CD4-positive, alpha-beta T cell treated with Interleukin-15 for 4 hours (primary cell): Measurements from ENCODE around the gene CPED1.
"Not testable (repeated sequence)": the region's sequence is repeated elsewhere in the genome, so short reads cannot be mapped to it uniquely, and the experiment has no call there.

Experiments
- DNase-seq: peaks from one replicate; pipeline ENCODE4 v3.0.0-alpha.2; 2020; ENCODE audit warnings: low spot score

Gene CPED1

DNA sequence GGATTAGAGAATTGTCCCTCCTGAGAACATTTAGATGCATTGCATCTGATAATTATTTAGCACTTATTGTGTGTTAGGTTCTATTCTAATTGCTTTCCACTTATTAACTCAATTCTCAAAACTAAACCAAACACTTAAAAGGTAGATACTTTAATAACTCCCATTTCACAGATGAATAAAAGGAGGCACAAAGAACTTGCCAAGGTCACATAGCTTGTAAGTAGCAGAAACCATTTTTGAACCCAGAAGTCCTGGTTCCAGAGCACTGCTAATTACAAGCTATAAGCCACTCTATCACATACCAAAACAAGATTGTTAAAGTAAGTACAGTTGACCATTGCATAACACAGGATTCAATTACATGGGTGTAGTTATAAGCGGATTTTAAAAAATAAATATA lies 164.9 kb downstream of the CPED1 start:
- DNase-seq, result no peak

DNA sequence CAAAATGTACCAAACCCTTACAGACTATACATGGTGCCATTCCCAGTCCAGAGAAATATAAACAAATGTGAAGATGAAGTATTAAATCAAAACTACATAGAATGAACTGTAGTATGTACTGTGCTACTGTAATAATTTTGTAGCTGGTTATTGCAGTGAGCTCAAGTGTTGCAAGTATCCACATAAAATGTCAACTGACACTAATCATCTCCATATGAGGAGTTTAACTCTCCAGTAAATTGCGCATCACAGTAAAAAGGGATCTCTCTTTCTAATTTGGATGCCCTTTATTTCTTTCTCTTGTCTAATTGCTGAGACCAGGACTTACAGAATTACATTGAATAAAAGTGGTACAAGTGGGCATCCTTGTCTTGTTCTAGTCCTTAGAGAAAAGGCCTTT lies 165.5 kb downstream of the CPED1 start:
- no peak for DNase-seq

DNA sequence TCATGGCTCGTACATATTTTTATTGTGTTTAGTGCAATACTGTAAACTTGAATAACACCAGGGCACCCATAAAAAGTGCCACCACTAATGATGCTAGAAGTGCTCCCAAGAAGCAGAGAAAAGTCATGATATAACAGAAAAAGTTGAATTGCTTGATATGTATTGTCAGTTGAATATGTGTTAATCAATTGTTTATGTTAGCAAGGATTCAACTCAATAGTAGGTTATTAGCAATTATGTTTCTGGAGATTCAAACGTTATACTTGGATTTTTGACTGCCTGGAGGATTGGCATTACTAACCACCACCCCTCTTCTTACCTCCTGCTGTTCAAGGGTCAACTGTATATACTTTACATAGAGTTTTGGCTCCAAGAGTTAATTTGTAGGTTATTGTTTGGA lies 168.3 kb downstream of the CPED1 start:
- DNase-seq, result no peak

DNA sequence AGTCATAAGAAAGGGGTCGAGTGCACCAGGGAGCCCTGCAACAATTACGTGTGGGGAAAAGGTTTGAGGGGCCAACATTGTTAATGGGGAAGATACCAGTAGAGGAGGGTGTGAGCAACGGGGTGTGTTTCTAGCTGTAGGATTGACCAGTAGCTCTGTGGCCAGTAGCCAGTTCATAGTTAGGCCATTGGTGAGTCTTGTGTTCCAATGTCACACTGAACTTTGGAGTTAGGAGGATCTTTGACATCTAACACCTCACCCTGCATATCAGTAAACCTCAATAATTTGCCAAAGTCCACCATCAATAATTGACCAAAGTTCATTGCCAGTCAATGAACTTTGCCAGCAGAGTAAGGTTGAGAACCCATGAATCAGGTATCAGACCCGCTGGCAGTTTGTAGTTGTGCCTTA lies 168.8 kb downstream of the CPED1 start:
- DNase-seq, result no peak

DNA sequence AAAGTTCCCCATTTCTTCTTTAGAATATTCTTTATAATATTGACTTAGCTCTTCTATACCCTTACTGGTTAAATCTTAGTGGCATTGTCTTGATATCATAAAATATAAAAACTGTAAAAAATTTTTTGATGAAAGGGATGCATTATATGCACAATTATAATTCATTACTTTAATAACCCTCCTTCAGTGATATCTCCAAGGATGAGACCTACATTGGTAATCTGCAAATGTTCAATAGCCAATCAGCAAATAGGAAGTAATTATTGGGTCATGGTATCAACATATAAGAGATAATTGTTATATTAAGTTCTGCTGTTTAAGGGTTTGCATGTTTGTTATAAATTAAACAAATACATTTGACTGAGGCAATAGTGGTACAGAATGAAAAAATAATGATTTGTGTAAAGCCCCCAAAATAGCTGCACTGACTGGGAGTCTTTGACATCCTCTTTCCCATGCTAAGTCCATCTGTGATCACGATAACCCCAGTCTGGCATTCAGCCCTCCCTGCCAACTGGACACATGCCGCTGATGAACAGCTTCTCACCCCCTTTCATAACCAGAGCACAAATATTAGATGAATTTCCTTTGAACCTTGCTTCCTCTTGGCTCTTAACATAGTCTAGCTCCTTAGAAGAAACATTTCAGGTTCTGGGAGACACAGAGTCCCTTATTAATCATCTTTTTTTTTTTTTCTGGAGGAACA lies 169.5 kb downstream of the CPED1 start:
- no peak for DNase-seq

DNA sequence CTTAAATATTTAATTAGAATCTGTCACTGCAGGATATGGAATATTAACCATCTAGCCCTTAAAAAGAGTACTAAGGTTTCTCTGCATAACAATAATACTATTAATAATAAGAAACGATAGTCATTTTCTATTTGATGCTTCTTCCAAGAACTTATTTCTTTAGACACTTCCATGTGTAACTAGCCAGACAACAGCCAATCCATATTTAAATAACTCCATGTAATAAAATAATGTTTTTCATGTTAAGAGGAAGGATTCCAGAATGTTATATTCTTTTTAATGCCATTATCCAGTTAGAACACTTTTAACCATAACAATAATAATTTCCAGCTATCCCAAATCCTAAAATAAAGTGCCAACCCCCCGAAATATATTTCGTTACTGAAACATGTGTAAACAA lies 170.2 kb downstream of the CPED1 start:
- no peak for DNase-seq

DNA sequence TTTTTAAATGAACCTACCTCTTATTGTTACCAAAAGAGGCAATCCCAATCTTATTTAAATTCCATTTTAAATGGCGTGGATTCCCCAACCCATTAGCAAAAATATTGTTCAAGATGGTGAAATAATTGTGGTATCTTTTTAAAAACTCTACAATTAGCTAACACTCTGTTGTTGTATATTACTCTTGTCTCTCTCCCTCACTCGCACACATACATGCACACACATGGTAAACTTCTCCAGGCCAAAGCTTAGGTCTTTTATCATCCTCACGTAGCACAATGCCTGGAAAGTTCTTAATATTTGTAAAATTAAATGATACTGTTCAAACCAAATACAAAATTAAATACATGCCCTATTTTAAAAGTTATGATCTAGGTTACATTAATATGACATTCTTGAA lies 171.0 kb downstream of the CPED1 start:
- DNase-seq, result no peak

DNA sequence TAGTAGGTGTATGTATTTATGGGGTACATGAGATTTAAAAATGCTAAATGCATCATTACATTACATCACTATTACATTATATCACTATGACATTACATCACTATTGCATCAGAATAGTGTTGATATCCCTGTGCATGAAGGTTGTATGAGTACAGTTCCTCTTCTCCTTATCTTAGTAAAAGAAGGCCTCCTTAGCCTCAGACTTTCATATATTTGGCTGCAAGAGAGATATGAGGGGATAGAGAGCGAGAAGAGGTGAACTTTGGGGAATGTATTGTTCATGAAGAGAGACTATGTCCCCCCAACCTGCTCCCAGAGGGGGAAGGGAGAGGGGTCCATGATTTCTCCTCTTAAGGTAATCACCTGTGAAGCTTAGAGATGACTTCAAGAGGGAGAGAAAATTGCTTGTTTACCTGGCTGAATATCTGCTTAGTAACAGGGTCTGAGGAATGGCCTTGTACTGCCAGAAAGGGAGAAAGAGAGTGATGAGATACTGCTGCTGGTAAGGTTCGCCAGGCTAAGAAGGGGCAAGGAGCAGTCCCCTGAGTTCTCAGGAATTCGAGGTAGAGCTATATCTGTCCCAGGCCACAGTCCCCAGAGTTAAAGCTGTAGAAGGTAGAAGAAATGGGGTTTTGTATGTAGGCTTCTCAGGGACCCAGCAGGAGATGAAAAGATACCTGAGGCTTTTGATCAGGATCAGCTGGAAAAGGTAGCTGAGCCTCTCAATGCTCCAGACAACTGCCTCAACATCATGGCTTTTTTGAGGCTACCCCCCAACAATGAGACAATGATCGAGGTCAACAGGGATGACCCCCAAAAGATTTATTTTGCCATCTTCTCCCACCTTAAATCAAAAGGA lies 171.9 kb downstream of the CPED1 start:
- DNase-seq, result no peak

DNA sequence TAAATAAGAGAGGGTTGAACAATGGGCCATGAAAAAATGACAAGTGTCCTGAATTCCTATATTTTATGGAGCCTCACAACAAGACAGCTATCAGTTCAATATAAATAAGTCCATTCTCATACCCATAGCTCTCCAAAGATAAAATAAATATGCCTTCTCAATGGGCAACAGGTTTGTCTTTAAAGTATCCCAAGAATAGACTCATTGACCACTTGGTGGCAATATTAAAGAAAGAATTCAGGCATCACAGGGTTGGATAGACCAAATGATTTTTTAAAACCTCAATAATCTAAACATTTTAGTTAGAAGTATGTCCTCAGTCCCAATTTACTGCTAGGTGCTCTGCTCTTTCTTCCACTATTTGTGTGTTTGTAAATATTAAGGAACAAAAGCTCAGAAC lies 175.2 kb downstream of the CPED1 start:
- DNase-seq, result no peak

DNA sequence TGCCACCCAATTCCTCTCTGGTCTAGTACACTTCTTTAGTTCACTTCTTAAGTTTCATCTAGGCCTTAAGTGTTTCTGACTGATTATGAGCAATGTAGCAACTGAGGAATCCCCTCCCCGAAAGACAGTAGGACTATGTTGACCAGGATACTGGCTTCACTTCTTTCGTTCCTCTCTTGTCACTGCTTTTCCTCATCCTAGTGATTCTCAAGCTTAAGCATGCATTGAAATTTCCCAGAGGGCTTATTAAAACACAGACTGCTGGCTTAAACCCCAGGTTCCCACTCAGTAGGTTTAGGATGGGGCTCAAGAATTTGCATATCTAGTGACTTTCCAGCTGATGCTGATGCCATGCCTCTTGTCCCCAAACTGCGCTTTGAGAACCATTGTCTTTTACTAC lies 175.7 kb downstream of the CPED1 start:
- DNase-seq, result no peak

DNA sequence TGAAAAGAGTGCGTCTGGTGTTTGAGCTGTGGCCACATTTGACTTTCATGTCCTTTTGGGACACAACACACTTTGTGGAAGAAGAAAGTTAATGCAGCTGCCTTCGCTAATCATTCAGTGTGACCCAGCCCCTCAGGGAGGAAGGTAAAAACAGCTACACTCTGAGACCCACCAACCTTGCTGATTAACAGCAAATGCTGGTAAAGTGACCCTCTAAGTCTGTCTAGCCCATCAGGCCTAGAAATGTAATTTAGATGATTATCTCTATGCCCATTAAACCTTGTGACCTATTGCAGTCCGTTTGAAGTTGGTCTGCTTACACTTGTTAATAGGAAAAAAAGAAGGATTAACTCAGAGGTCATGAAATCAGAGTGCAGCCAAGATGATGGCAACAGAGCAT lies 178.4 kb downstream of the CPED1 start:
- no peak for DNase-seq

DNA sequence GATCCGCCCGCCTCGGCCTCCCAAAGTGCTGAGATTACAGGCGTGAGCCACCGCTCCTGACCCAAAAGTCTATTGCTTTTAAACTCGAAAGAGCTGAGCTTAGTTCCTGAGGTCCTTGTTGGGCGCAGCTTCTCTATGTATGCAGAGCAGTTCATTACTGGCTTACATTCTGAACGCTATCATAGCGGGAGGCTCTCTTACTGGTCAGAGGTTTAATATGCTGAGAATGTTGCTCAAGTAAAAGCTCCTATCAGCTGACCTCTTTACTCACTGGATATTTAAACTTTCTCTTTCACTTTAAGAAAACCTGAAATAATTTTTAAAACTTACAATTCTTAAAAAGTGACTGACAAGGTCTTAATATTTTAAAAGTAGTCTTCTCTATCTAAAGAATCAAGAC lies 179.5 kb downstream of the CPED1 start:
- DNase-seq, result no peak

DNA sequence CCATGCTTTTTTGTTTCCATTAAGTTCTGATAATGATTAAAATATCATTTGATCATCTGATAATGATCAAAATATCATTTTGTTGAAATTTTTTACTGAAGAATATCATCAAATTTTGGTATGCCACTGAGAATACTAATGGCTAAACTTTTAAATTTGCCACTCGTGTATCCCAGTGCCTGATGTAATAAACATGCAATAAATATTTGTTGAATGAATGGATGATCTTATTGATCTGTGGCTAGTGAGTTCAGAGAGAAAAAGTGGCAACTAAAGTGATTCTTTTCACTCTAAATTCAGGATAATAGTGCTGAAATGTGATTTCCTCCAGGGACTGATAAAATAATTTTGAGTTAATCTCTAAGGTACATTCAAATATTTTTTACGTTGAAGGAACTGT lies 181.0 kb downstream of the CPED1 start:
- DNase-seq, result no peak

DNA sequence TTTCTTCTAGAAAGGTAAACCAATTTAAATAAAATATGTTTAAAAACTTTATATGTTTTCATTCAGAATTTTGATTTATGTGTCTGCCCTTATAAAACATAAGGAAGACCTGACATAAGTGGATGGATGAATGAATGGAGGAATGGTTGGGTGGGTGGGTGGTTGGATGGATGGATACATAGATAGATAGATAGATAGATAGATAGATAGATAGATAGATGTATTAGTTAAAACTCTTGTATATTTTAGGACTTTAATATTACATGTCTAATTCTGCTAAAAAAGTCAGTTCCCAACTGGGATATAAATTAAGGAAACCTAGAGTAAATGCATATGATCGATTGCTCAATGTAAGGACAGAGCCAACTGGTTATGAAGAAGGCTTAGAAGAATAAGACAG lies 184.0 kb downstream of the CPED1 start:
- no peak for DNase-seq

DNA sequence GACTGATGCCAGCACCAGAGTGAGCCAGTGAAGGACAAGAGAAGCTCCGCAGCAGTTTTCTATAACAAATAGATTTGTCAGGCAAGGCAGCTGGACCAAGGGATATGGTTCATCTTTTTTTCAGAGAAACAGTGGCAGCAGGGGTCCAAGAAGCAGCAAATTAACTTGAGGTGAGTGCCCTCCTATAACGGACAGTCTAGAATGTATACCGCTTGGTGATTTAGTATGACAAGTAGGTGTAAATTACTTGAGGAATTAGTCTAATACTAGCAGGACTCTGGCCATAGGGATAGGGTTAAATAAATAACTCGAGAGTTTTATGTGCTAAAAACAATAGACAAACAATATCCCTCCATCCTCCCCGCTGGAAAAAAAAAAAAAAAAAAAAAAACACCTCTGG lies 187.3 kb downstream of the CPED1 start:
- no peak for DNase-seq

DNA sequence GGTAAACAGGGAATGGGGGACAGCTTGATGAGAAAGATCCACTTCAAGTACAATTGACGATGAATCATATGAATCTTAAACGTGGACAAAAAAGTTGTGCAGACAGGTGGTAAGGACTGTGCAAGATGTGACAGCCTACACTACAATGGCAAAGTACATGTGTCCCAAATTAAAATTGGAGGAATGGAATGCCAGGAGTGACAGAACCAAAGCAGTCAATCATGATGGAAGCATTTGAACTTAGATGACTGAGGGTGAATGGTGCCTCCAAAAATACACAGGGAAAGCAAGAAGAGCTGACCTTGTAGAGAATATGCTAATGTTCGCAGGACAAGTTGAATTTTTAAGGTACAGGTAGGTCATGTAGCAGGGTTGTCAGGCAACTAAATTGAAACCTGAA lies 189.9 kb downstream of the CPED1 start:
- DNase-seq, result no peak

DNA sequence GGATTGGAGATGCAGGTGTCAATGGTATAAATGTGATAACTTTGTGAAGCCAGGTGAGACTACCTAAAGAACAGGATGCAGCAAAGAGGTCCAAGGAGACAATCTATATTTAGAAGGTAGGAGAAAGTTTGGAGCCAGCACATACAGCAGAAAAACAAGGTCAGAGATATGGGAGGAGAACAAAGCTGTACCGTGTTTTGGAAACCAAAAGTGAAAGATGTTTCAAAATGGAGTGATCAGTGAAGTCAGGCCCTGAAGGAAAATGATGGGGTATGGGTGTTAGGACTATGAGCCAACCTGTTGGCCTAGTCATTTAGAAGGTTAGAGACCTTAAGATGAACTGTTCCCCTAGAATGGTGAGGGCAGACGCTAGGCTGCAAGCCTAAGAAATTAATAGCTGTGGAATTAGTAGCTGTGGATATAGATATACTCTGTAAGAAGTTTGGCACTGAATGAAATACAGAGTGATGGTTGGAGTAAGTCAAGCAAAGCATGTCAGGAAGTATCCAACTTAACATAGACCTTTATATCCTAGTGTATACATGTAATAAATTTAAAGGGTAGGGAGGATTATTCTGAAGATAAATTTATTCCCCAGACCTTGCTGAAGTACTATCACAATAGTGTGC lies 190.5 kb downstream of the CPED1 start:
- DNase-seq, result no peak

DNA sequence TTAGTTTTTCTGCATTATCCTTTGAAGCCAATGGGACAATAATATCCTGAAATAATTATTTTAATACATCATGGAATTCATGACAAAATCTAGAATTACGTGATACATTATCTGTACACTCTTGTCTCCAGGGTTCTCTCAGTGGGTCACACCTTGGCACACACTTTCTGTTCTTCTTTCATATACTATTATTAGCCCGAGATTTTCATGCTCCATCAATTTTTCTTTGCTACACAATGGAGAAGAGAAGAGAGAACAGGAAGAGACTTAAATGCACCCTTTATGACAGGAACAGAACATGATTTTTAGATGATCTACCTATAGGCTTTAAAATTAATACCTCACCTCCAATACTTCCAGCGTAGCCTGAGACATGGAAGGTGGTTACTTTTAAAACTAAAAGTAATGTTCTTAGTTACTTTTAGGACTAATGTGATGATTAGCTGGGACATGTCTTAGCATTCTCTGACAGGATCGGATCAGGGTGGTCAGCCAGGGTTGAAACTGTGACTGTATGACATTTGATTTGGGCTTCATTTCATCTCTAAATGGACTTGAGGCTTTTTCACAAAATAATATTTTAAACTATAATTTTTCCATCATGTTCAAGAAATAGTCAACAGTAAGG lies 192.0 kb downstream of the CPED1 start:
- no peak for DNase-seq

DNA sequence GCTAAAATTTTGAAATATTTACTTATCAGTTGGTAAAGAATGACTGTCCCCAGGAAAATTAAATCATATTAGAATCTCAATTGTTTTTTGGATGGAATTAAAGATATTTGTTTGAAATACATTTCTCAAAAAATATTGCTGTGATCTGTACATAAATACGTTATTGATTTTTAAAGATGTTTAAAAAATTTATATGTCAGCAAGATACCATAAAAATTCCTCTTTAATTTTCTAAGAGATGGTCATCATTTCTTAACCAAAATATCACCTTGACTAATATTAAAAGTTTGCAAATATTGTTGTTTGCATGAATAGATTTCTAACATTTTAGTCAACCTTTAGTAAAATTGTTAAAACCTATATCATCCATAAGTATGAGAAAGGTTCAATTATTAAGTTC lies 192.8 kb downstream of the CPED1 start:
- no peak for DNase-seq

DNA sequence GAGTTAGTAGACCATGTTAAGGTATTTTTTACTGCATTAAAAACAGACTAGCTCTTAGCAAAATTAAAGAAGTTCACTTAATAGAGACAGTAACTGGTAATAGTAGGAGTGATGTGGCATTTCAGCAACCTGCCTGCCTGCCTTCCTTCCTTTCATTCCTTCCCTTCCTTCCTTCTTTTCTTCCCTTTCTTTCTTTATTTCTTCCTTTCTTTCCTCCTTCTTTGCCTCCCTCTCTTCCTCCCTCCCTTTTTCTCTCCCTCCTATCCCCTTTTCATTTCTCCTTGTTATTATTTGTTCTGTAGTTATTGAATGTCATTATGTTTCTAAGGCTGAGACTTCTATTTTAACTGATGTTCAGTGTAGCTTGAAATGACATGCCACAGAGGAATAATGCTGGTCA lies 193.8 kb downstream of the CPED1 start:
- no peak for DNase-seq

DNA sequence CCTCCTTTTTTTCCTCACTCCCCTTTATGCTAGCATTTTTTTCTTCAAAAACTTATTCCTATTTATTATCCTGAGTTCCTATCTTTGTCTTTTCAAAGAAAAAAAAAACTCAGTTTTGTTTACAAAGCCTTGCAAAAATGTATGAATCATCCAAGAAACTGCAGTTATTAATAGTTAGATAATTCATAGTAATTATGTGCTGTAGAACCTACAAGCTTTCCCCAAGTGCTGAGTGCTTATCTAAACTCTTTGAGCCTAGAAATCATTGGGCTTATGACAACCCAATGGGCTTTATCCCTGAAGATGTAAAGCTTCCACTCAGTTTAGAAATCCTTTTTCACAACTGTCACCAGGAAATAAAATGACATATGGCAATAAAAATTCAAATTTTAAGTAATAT lies 194.4 kb downstream of the CPED1 start:
- no peak for DNase-seq

DNA sequence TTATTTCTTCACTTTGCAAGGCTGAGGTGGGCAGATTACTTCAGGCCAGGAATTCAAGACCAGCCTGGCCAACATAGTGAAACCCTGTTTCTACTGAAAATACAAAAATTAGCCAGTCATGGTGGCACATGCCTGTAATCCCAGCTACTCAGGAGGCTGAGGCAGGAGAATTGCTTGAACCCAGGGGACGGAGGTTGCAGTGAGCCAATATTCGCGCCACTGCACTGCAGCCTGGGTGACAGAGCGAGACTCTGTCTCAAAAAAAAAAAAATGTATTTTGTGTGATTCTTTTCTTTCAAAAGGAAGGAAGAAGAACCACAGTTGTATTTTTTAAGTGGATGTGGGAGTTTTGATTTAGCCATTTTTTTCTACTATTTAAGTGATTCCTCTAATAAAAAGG lies 195.4 kb downstream of the CPED1 start:
- not testable (repeated sequence) for DNase-seq

DNA sequence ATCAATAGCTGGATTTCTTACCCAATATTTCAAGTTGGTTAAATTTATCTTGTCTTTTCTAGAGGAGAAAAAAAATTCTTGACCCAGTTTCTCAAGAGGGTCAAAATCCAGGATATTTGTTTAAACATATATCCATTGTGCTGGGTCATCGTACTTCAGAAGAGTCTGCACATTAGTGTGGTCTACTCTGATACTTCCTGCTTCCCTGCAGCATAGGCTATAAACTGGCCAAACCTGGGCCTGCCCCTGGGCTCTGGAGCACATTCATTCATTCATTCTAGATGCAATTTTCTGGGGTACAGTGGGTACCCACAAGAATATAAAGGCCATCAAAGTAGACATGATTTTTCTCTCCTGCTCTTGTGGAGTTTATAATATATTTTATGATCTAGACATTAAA lies 198.2 kb downstream of the CPED1 start:
- no peak for DNase-seq
